ENCODE data around the gene SMIM1. TPM values are rescaled to one million over a fixed set of nuclear protein-coding genes. Genes with fewer than 3 reads are reported as not detected.

SMIM1 gene
- polyA plus RNA-seq, 2 of the 4 experiments (the other 2 are of a cell fraction), result 0.67 to 1.1 TPM

DNA sequence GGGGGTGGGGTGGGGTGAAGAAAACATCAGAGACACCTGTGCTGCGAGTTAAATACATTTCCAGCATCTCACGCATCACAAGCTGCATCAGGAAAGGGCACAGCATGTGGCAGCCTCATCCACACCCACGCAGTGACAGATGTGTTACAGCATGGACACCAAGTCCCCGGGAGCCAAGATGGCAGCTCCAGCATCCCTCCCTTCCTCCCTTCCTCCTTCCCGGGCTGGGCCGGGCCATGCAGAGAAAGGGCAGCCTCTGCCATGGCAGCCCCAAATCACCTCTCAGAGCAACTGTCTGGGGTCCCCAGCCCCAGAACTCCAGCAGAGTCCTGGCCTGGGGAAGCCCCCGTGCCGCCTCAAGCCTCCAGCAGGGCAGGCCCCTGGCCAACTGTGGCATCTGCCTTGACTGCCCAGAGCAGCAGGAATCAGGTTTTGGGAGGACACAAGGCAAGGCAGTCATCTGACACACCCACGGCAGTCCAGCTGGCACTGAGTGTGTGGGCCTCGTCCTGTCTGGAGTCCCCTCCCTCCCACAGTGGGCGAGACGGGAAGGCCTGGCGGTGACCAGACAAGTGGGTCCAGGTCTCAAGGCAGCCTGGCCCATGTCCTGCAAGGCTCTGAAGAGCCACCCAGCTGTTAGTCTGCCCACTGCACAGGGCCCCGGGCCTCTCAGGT is 6.2 kb downstream of the SMIM1 start:
- DNase-seq (ENCODE audit: low read depth in 1 of 2, low spot score in 1 of 2) (no peak), FAIRE-seq (no peak), ATAC-seq (no peak)
- ChIA-PET POLR2A (no interaction called here), CTCF (interaction anchor here (0.5 to 0.9 kb wide), 2 partner anchors 10 to 52 kb away, joined by 3 read pairs; no protein-coding TSS in a partner anchor)
- Histone ChIP-seq H3K4me3 (no peak overlapping the region), H3K4me1 (peaks cover 9% of the 10 kb centered on the region; the same call in 2 of the 3 replicates), H3K9me3 (no peaks in the 10 kb centered on the region), H3K4me2 (no peak overlapping the region), H3K27ac (no peak overlapping the region)
- TF ChIP-seq CEBPB (IDR thresholded peaks at IDR 0.05) (no peak), RNF2 (IDR thresholded peaks at IDR 0.05; ENCODE audit: borderline replicate concordance, low read depth) (no peak), HOXB5 (CRISPR knock-in tag; IDR thresholded peaks at IDR 0.05) (no peak)
- 92% methylated on average over 8 of the region's 14 CpGs for WGBS (ENCODE audit: missing lambda C conversion rate)

DNA sequence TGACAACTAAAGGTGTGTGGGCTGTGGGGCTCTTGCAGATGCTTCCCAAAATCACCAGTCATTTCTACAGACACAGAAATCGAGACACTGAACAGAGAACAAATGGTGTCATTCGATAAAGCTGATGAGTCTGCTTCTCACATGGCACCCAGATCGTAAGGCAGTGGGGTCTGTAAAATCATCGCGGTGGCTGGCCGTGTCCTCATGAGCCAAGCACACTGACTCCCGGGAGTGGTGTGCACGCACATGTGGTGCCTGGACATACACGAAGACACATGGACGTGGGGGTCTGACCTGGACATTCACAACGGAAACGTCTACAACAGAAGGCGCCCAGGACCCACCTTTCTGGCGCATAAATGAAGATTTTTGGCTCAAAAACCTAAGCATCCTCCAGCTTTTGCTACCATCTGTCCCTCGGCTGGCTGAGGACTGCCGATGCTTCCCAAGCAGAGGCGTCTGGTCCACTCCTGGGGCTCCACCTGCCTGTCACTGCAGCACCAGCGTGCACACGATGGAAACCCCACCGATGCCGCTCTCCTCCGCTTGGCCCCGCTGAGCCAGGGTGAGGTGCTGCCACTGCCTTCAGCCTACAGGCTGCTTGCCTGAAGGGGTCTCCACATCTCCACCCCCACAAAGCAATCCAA is 6.8 kb downstream of the SMIM1 start:
- no peak overlapping the region for H3K4me2 ChIP-seq
- H3K27ac ChIP-seq, result no peak overlapping the region
- no peaks in the 10 kb centered on the region for H3K9me3 ChIP-seq
- DNase-seq (ENCODE audit: low read depth in 1 of 2, low spot score in 1 of 2), result no peak
- no peak for ATAC-seq
- FAIRE-seq, result no peak
- CTCF ChIA-PET, result interaction anchor here (0.5 kb wide), 1 partner anchor 52 kb away, joined by 3 read pairs; no protein-coding TSS in a partner anchor
- no peak for TF ChIP-seq ZSCAN20 (CRISPR knock-in tag; IDR thresholded peaks at IDR 0.05)
- no peak for TF ChIP-seq RCOR1 (IDR thresholded peaks at IDR 0.05; ENCODE audit: low read depth, low read length)
- peaks cover 9% of the 10 kb centered on the region; the same call in 2 of the 3 replicates for H3K4me1 ChIP-seq
- POLR2A ChIA-PET, result no interaction called here
- 91% methylated on average over 20 of the region's 23 CpGs for WGBS (ENCODE audit: missing lambda C conversion rate)
- H3K4me3 ChIP-seq, result no peak overlapping the region

DNA sequence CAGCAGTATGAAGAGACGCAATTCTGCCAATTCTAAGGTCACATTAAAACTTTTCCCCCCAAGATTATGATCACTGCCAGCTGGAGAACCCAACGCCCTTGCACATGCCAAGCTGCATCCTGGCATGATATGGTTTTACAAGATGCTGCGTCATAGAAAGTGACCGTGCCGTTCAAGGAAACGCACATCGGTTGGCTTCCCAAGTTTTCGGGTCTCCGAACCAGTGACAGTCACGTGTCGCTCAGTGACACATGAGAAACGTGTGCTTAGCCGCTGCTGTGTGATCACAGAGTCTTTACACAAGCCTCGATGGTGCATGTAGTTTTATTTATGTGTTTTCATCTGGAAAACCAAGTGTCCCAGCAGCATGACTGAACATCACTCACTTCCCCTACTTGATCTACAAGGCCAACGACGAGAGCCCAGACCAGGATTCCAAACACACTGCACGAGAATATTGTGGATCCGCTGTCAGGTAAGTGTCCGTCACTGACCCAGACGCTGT is 7.4 kb downstream of the SMIM1 start:
- DNase-seq (ENCODE audit: low read depth in 1 of 2, low spot score in 1 of 2) (no peak), ATAC-seq (no peak), FAIRE-seq (no peak)
- Histone ChIP-seq H3K9me3 (no peaks in the 10 kb centered on the region), H3K4me2 (no peak overlapping the region), H3K4me3 (no peak overlapping the region), H3K27ac (no peak overlapping the region), H3K4me1 (peaks cover 9% of the 10 kb centered on the region; the same call in 2 of the 3 replicates)
- WGBS (ENCODE audit: missing lambda C conversion rate), result 97% methylated on average over 20 of the region's 20 CpGs
- ChIA-PET POLR2A (no interaction called here), CTCF (no interaction called here)
- TF ChIP-seq BHLHE40 (IDR thresholded peaks at IDR 0.05; ENCODE audit: low read depth, low read length) (no peak), NPAS2 (CRISPR knock-in tag; IDR thresholded peaks at IDR 0.05; ENCODE audit: borderline replicate concordance) (no peak), ESRRA (IDR thresholded peaks at IDR 0.05; ENCODE audit: borderline replicate concordance, low read length) (no peak), EHMT2 (IDR thresholded peaks at IDR 0.05; ENCODE audit: low read depth) (no peak), POLR2A (IDR thresholded peaks at IDR 0.05; ENCODE audit: low read length) (no peak), MAFK (IDR thresholded peaks at IDR 0.05; ENCODE audit: partially characterized antibody) (no peak), FOSB (CRISPR knock-in tag; IDR thresholded peaks at IDR 0.05) (no peak), JUNB (IDR thresholded peaks at IDR 0.05) (no peak), KDM1A (IDR thresholded peaks at IDR 0.05; ENCODE audit: low read depth) (no peak)
- TF ChIP-seq, protein P1, sequence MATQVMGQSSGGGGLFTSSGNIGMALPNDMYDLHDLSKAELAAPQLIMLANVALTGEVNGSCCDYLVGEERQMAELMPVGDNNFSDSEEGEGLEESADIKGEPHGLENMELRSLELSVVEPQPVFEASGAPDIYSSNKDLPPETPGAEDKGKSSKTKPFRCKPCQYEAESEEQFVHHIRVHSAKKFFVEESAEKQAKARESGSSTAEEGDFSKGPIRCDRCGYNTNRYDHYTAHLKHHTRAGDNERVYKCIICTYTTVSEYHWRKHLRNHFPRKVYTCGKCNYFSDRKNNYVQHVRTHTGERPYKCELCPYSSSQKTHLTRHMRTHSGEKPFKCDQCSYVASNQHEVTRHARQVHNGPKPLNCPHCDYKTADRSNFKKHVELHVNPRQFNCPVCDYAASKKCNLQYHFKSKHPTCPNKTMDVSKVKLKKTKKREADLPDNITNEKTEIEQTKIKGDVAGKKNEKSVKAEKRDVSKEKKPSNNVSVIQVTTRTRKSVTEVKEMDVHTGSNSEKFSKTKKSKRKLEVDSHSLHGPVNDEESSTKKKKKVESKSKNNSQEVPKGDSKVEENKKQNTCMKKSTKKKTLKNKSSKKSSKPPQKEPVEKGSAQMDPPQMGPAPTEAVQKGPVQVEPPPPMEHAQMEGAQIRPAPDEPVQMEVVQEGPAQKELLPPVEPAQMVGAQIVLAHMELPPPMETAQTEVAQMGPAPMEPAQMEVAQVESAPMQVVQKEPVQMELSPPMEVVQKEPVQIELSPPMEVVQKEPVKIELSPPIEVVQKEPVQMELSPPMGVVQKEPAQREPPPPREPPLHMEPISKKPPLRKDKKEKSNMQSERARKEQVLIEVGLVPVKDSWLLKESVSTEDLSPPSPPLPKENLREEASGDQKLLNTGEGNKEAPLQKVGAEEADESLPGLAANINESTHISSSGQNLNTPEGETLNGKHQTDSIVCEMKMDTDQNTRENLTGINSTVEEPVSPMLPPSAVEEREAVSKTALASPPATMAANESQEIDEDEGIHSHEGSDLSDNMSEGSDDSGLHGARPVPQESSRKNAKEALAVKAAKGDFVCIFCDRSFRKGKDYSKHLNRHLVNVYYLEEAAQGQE (IDR thresholded peaks at IDR 0.05), result no peak
- TF ChIP-seq, protein P2, sequence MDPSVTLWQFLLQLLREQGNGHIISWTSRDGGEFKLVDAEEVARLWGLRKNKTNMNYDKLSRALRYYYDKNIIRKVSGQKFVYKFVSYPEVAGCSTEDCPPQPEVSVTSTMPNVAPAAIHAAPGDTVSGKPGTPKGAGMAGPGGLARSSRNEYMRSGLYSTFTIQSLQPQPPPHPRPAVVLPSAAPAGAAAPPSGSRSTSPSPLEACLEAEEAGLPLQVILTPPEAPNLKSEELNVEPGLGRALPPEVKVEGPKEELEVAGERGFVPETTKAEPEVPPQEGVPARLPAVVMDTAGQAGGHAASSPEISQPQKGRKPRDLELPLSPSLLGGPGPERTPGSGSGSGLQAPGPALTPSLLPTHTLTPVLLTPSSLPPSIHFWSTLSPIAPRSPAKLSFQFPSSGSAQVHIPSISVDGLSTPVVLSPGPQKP (IDR thresholded peaks at IDR 0.05; ENCODE audit: low read depth, low read length), result no peak
